GM12891 (cell line): ENCODE data around the gene FOXL1.

Experiments used
- PAX5 ChIP-seq: IDR thresholded peaks from 2 replicates; pipeline ENCODE4 v1.6.1; 2011; ENCODE audit warnings: low read length, moderate library complexity, mild to moderate bottlenecking; ENCODE audit not compliant: insufficient read depth, severe bottlenecking
- POLR2A ChIP-seq: IDR thresholded peaks from 2 replicates; pipeline ENCODE4 v1.6.1; 2011; ENCODE audit warnings: low read depth, low read length, control low read depth
- POLR2AphosphoS5 ChIP-seq: IDR thresholded peaks from 2 replicates; pipeline ENCODE4 v1.6.1; 2011; ENCODE audit warnings: low read depth, low read length, control low read depth
- POU2F2 ChIP-seq: IDR thresholded peaks from 2 replicates; pipeline ENCODE4 v1.6.1; 2011; ENCODE audit warnings: low read depth, mild to moderate bottlenecking, control low read depth, low read length, moderate library complexity
- SPI1 ChIP-seq: IDR thresholded peaks from 2 replicates; pipeline ENCODE4 v1.6.1; 2011; ENCODE audit warnings: low read depth, low read length, control low read depth
- TAF1 ChIP-seq: IDR thresholded peaks from 2 replicates; pipeline ENCODE4 v1.6.1; 2011; ENCODE audit warnings: low read depth, low read length, control low read depth

DNA sequence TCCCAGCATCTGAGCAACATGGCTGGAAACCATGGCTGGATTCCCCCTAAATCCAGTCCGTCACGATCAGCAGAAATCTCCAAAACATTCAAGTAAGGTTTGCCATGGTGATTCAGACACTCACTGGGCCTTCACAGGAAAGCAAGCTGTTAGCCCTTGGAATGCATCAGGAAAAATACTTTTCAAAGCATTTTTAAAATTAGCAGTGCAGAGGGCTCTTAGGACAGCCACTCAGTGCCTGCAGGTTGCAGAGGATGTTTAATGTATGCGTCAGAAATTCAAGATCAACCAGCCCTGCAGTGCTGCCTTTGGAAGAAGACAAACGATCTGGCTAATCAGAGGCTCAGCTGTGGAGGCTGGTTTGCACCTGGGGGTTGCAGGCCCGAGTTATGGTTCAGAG lies 50.3 kb downstream of the FOXL1 start:
- TF ChIP-seq POLR2AphosphoS5 (no peak), PAX5 (no peak), POLR2A (no peak), POU2F2 (no peak), TAF1 (no peak), SPI1 (no peak)
